Breast epithelium (tissue), 3 donors: Measurements from ENCODE around the gene DCANP1.

Experiments used
- CTCF ChIP-seq, 3 donors: fragments of 450-650 bp; IDR thresholded peaks; one replicate each; pipeline ENCODE4 v1.5.1; 2016 to 2017; ENCODE audit warnings: antibody characterized with exemption in 3 of 3, mild to moderate bottlenecking in 3 of 3, moderate library complexity in 3 of 3
- POLR2A ChIP-seq: fragments of 450-650 bp; IDR thresholded peaks from one replicate; pipeline ENCODE4 v1.6.1; 2016; ENCODE audit warnings: antibody characterized with exemption, mild to moderate bottlenecking, moderate library complexity
- POLR2AphosphoS5 ChIP-seq, 3 donors: sonication (generic); formaldehyde crosslinking; IDR thresholded peaks; one replicate each; pipeline ENCODE4 v1.6.1; 2017; ENCODE audit warnings: antibody characterized with exemption in 3 of 3

GRCh38 chr5:135469911-135470310 is 22.8 kb upstream of the DCANP1 start:
- TF ChIP-seq POLR2AphosphoS5 (IDR thresholded peaks at IDR 0.05): no peak
- no peak for TF ChIP-seq CTCF (IDR thresholded peaks at IDR 0.05)
- TF ChIP-seq POLR2A: no peak
